SK-N-SH treated with all-trans-retinoic acid at 6 μM for 48 hours (cell line): Measurements from ENCODE around the gene PLA2G6.

Source experiments
- ATAC-seq: fragments of 200-7000 bp; cut with Tn5 transposase; 3 replicates; pipeline ENCODE4 v1.9.1; 2020; ENCODE audit warnings: mild to moderate bottlenecking, moderate library complexity
- BACH2 ChIP-seq: fragments of 250-450 bp; sonication (Bioruptor Pico); IDR thresholded peaks from 2 replicates; pipeline ENCODE4 v1.9.0; 2021; ENCODE audit warnings: mild to moderate bottlenecking, borderline replicate concordance
- CREB5 ChIP-seq: fragments of 250-450 bp; sonication (Bioruptor Pico); IDR thresholded peaks from 2 replicates; pipeline ENCODE4 v1.5.1; 2020; ENCODE audit warnings: low read depth, mild to moderate bottlenecking, moderate library complexity
- CSDC2 ChIP-seq: fragments of 250-450 bp; sonication (Bioruptor Pico); IDR thresholded peaks from 2 replicates; pipeline ENCODE4 v1.5.0; 2020; ENCODE audit warnings: mild to moderate bottlenecking, moderate library complexity
- CSRNP3 ChIP-seq: fragments of 250-450 bp; sonication (Bioruptor Pico); IDR thresholded peaks from 2 replicates; pipeline ENCODE4 v1.5.1; 2021; ENCODE audit warnings: mild to moderate bottlenecking, moderate library complexity
- ESRRG ChIP-seq: fragments of 250-450 bp; sonication (Bioruptor Pico); IDR thresholded peaks from 2 replicates; pipeline ENCODE4 v1.6.1; 2021; ENCODE audit warnings: mild to moderate bottlenecking
- GLIS3 ChIP-seq: fragments of 250-450 bp; sonication (Bioruptor Pico); IDR thresholded peaks from 2 replicates; pipeline ENCODE4 v1.5.0; 2020; ENCODE audit warnings: mild to moderate bottlenecking, moderate library complexity
- ISL1 ChIP-seq: fragments of 250-450 bp; sonication (Bioruptor Pico); IDR thresholded peaks from 2 replicates; pipeline ENCODE4 v2.1.2; 2022; ENCODE audit warnings: mild to moderate bottlenecking, moderate library complexity
- OSR1 ChIP-seq: fragments of 250-450 bp; sonication (Bioruptor Pico); IDR thresholded peaks from 2 replicates; pipeline ENCODE4 v1.8.0; 2022; ENCODE audit warnings: moderate library complexity, mild to moderate bottlenecking, inconsistent platforms
- PATZ1 ChIP-seq: fragments of 250-450 bp; sonication (Bioruptor Pico); IDR thresholded peaks from 2 replicates; pipeline ENCODE4 v1.8.0; 2020; ENCODE audit warnings: mild to moderate bottlenecking, moderate library complexity, borderline replicate concordance
- POU6F1 ChIP-seq: fragments of 250-450 bp; sonication (Bioruptor Pico); IDR thresholded peaks from 2 replicates; pipeline ENCODE4 v1.8.0; 2021; ENCODE audit warnings: low read depth, mild to moderate bottlenecking, moderate library complexity, borderline replicate concordance
- RARB ChIP-seq: fragments of 250-450 bp; sonication (Bioruptor Pico); IDR thresholded peaks from 2 replicates; pipeline ENCODE4 v1.8.0; 2021; ENCODE audit warnings: mild to moderate bottlenecking, moderate library complexity
- SNAI2 ChIP-seq: fragments of 250-450 bp; sonication (Bioruptor Pico); IDR thresholded peaks from 2 replicates; pipeline ENCODE4 v1.5.0; 2020; ENCODE audit warnings: mild to moderate bottlenecking, moderate library complexity
- TCF4 ChIP-seq: fragments of 250-450 bp; sonication (Bioruptor Pico); IDR thresholded peaks from 2 replicates; pipeline ENCODE4 v1.8.0; 2021; ENCODE audit warnings: mild to moderate bottlenecking, moderate library complexity, borderline replicate concordance
- TOX ChIP-seq: fragments of 250-450 bp; sonication (Bioruptor Pico); IDR thresholded peaks from 2 replicates; pipeline ENCODE4 v1.8.0; 2021; ENCODE audit warnings: mild to moderate bottlenecking, moderate library complexity, borderline replicate concordance
- ZC3H10 ChIP-seq: fragments of 250-450 bp; sonication (Bioruptor Pico); IDR thresholded peaks from 2 replicates; pipeline ENCODE4 v1.5.1; 2021; ENCODE audit warnings: mild to moderate bottlenecking, moderate library complexity
- ZFP3 ChIP-seq: fragments of 250-450 bp; sonication (Bioruptor Pico); IDR thresholded peaks from 2 replicates; pipeline ENCODE4 v1.5.0; 2020; ENCODE audit warnings: mild to moderate bottlenecking, moderate library complexity
- ZFP30 ChIP-seq: fragments of 450-650 bp; formaldehyde crosslinking; IDR thresholded peaks from 2 replicates; pipeline ENCODE4 v1.5.0; 2022; ENCODE audit warnings: mild to moderate bottlenecking, moderate library complexity
- ZNF565 ChIP-seq: fragments of 450-650 bp; formaldehyde crosslinking; conservative IDR thresholded peaks from 2 replicates; pipeline ENCODE4 v1.5.0; 2020; ENCODE audit warnings: low read depth, mild to moderate bottlenecking, moderate library complexity
- ZNF70 ChIP-seq: fragments of 450-650 bp; formaldehyde crosslinking; IDR thresholded peaks from 2 replicates; pipeline ENCODE4 v1.5.0; 2020; ENCODE audit warnings: mild to moderate bottlenecking, moderate library complexity
- ZNF8 ChIP-seq: fragments of 450-650 bp; formaldehyde crosslinking; IDR thresholded peaks from 2 replicates; pipeline ENCODE4 v1.5.0; 2020; ENCODE audit warnings: mild to moderate bottlenecking, moderate library complexity

PLA2G6 gene

GRCh38 chr22:38221407-38221806 is 39.8 kb upstream of the PLA2G6 start:
- ATAC-seq: no peak
- TF ChIP-seq ISL1 (CRISPR knock-in tag) (no peak), TOX (no peak), PATZ1 (CRISPR knock-in tag) (no peak), BACH2 (no peak)
- TF ChIP-seq, all 23 proteins: peak for 0

GRCh38 chr22:38220653-38221386 is 39.2 kb upstream of the PLA2G6 start:
- TF ChIP-seq GLIS3 (CRISPR knock-in tag): no peak
- no peak for TF ChIP-seq ESRRG (CRISPR knock-in tag)
- no peak for TF ChIP-seq ZFP30 (CRISPR knock-in tag)
- no peak for TF ChIP-seq BACH2
- TF ChIP-seq RARB (CRISPR knock-in tag): no peak
- TF ChIP-seq SNAI2 (CRISPR knock-in tag): no peak
- no peak for TF ChIP-seq ISL1 (CRISPR knock-in tag)
- TF ChIP-seq PATZ1 (CRISPR knock-in tag): no peak
- TF ChIP-seq ZFP3: no peak
- no peak for TF ChIP-seq TCF4 (CRISPR knock-in tag)
- TF ChIP-seq OSR1 (CRISPR knock-in tag): no peak
- no peak for TF ChIP-seq ZNF8 (CRISPR knock-in tag)
- no peak for TF ChIP-seq CREB5
- no peak for ATAC-seq

GRCh38 chr22:38220163-38220562 is 38.5 kb upstream of the PLA2G6 start:
- TF ChIP-seq ZNF70 (CRISPR knock-in tag) (no peak), ISL1 (CRISPR knock-in tag) (no peak), ZNF8 (CRISPR knock-in tag) (no peak), ZFP3 (no peak), TCF4 (CRISPR knock-in tag) (no peak), CSRNP3 (no peak), CREB5 (no peak)
- no peak for ATAC-seq

GRCh38 chr22:38219632-38220031 is 38.0 kb upstream of the PLA2G6 start:
- ATAC-seq: no peak
- TF ChIP-seq PATZ1 (CRISPR knock-in tag) (no peak), POU6F1 (CRISPR knock-in tag) (no peak), ISL1 (CRISPR knock-in tag) (no peak), RARB (CRISPR knock-in tag) (no peak), ZNF565 (CRISPR knock-in tag) (no peak), ZNF70 (CRISPR knock-in tag) (no peak), ZC3H10 (CRISPR knock-in tag) (no peak), SNAI2 (CRISPR knock-in tag) (no peak), ZFP30 (CRISPR knock-in tag) (no peak), TCF4 (CRISPR knock-in tag) (no peak), CSDC2 (CRISPR knock-in tag) (no peak)
